HepG2 (cell line): ENCODE data around the gene SNX22. TPM values are rescaled to one million over a fixed set of nuclear protein-coding genes. Genes with fewer than 3 reads are reported as not detected.

Source experiments
- ATAC-seq: fragments of 200-7000 bp; cut with Tn5 transposase; 3 replicates; pipeline ENCODE4 v1.9.1; 2020; ENCODE audit warnings: mild to moderate bottlenecking, moderate library complexity
- BruUV-seq: library from RNA; stranded (reverse); fragments of 400-500 nt; replicated peaks from 2 replicates; lab custom pipeline; 2021; lab: Mats Ljungman, UMichigan
- CTCF ChIA-PET: fragments of 300-600 bp; formaldehyde crosslinking; extraction: SDS; loops from one replicate; lab custom pipeline; 2021; ENCODE audit warnings: low total read pairs, inconsistent platforms, low intra/inter-chr PET ratio; lab: Yijun Ruan, JAX
- POLR2A ChIA-PET: fragments of 350-600 bp; sonication (Branson Sonifier 250); formaldehyde crosslinking; loops from one replicate; lab custom pipeline; 2020; ENCODE audit warnings: antibody characterized with exemption, inconsistent platforms; lab: Yijun Ruan, JAX
- DNase-seq: peaks from one replicate; pipeline ENCODE4 v3.0.0-alpha.2; 2015; ENCODE audit warnings: low spot score
- FAIRE-seq: peaks from 3 replicates; lab custom pipeline; 2011; peaks lifted over from hg19 to GRCh38; lab: Jason Lieb, UNC
- H2AFZ ChIP-seq: one replicate; pipeline ENCODE4 v1.6.1; 2011; ENCODE audit warnings: low read length, inconsistent platforms
- H3K27ac ChIP-seq: fragments of 300-600 bp; 3 replicates; pipeline ENCODE4 v1.8.0; 2011; ENCODE audit warnings: mixed run types, mild to moderate bottlenecking, mixed read lengths, low read length, inconsistent platforms; ENCODE audit not compliant: insufficient read depth; ENCODE audit errors: extremely low read length
- H3K27me3 ChIP-seq, 2 experiments: fragments of 200-600 bp in 1 of 2; 2 replicates in 1 of 2; 3 replicates in 1 of 2; pipeline versions ENCODE4 v1.6.0 to v1.8.0; 2011; ENCODE audit warnings: low read length in 2 of 2, mild to moderate bottlenecking in 2 of 2, moderate library complexity in 2 of 2, inconsistent platforms in 1 of 2; ENCODE audit not compliant: insufficient read depth in 2 of 2, control insufficient read depth in 1 of 2
- H3K36me3 ChIP-seq, 2 experiments: fragments of 200-600 bp in 1 of 2; replicated peaks in 1 of 2; 2 replicates in 1 of 2; 3 replicates in 1 of 2; pipeline versions ENCODE4 v1.5.1 to v1.8.0; 2011; ENCODE audit warnings: low read length in 2 of 2, inconsistent platforms in 1 of 2; ENCODE audit not compliant: insufficient read depth in 2 of 2, control insufficient read depth in 1 of 2
- H3K4me1 ChIP-seq: 2 replicates; pipeline ENCODE4 v1.5.1; 2012; ENCODE audit warnings: low read length, inconsistent platforms; ENCODE audit not compliant: insufficient read depth
- H3K4me2 ChIP-seq: 2 replicates; pipeline ENCODE4 v1.6.0; 2011; ENCODE audit warnings: low read depth, low read length, inconsistent platforms
- H3K4me3 ChIP-seq, 3 experiments: fragments of 200-600 bp in 1 of 3; sonication (generic), shearing (Covaris generic) in 1 of 3; replicated peaks in 1 of 3; 2 replicates each; pipeline ENCODE4 v1.5.1; 2011 to 2016; ENCODE audit warnings: low read length in 3 of 3, inconsistent platforms in 2 of 3, low read depth in 2 of 3, mild to moderate bottlenecking in 2 of 3, control low read depth in 1 of 3, mixed read lengths in 1 of 3; ENCODE audit not compliant: insufficient read depth in 1 of 3
- H3K79me2 ChIP-seq: one replicate; pipeline ENCODE4 v1.6.1; 2011; ENCODE audit warnings: low read length, inconsistent platforms; ENCODE audit not compliant: insufficient read depth
- H3K9ac ChIP-seq: 2 replicates; pipeline ENCODE4 v1.6.0; 2011; ENCODE audit warnings: mild to moderate bottlenecking, low read depth, low read length, inconsistent platforms; ENCODE audit not compliant: insufficient read depth
- H3K9me3 ChIP-seq: 2 replicates; pipeline ENCODE4 v1.5.1; 2012; ENCODE audit warnings: mild to moderate bottlenecking, low read length
- H4K20me1 ChIP-seq: 2 replicates; pipeline ENCODE4 v1.6.0; 2011; ENCODE audit warnings: inconsistent platforms, mild to moderate bottlenecking, low read length, moderate library complexity; ENCODE audit not compliant: insufficient read depth
- GATAD2A ChIP-seq: IDR thresholded peaks from 2 replicates; pipeline ENCODE4 v1.6.1; 2016
- MATR3 ChIP-seq: sonication (generic); formaldehyde crosslinking; IDR thresholded peaks from 2 replicates; pipeline ENCODE4 v1.4.0; 2020; ENCODE audit warnings: missing genetic modification reagents
- MIER3 ChIP-seq: IDR thresholded peaks from 2 replicates; pipeline ENCODE4 v1.6.1; 2016; ENCODE audit warnings: missing compliant biosample characterization, borderline replicate concordance
- NBN ChIP-seq: fragments of 450-650 bp; conservative IDR thresholded peaks from 2 replicates; pipeline ENCODE4 v1.6.1; 2017
- ZBTB21 ChIP-seq: sonication (generic); formaldehyde crosslinking; IDR thresholded peaks from 2 replicates; pipeline ENCODE4 v1.4.0; 2020; ENCODE audit warnings: missing genetic modification reagents
- ZBTB44 ChIP-seq: sonication (generic); formaldehyde crosslinking; IDR thresholded peaks from 2 replicates; pipeline ENCODE4 v1.4.0; 2020; ENCODE audit warnings: missing genetic modification reagents
- ZFP41 ChIP-seq: sonication (generic); formaldehyde crosslinking; IDR thresholded peaks from 2 replicates; pipeline ENCODE4 v1.4.0; 2020; ENCODE audit warnings: mild to moderate bottlenecking, missing genetic modification reagents, borderline replicate concordance
- ZNF124 ChIP-seq: sonication (generic); formaldehyde crosslinking; IDR thresholded peaks from 2 replicates; pipeline ENCODE4 v1.4.0; 2020; ENCODE audit warnings: missing genetic modification reagents
- ZNF367 ChIP-seq: sonication (generic); formaldehyde crosslinking; IDR thresholded peaks from 2 replicates; pipeline ENCODE4 v1.4.0; 2020; ENCODE audit warnings: missing genetic modification reagents, borderline replicate concordance
- ZNF431 ChIP-seq: sonication (generic); formaldehyde crosslinking; IDR thresholded peaks from 2 replicates; pipeline ENCODE4 v1.9.0; 2022; ENCODE audit warnings: missing genetic modification reagents, low read depth, mild to moderate bottlenecking, borderline replicate concordance
- ZSCAN30 ChIP-seq: sonication (generic); formaldehyde crosslinking; IDR thresholded peaks from 2 replicates; pipeline ENCODE4 v1.5.0; 2020; ENCODE audit warnings: mild to moderate bottlenecking, missing genetic modification reagents
- WGBS: methylation state at CpG from one replicate; pipeline ENCODE4 v1.1.6; 2017; ENCODE audit warnings: low lambda C conversion rate; 5-methylcytosine and 5-hydroxymethylcytosine counted together
- in situ Hi-C: cut with HindIII; loops from 2 replicates; pipeline ENCODE4 v1.10.0; 2017; ENCODE audit warnings: low pct_unique_long_range_greater_than_20kb; ENCODE audit not compliant: extremely low pct_ligation_motif_present
- intact Hi-C: fragments of 100-400 bp; cut with micrococcal nuclease; formaldehyde crosslinking; loops from one replicate; pipeline ENCODE4 v1.10.0; 2022; ENCODE audit not compliant: unreplicated experiment
- polyA plus RNA-seq, 8 experiments: library from polyadenylated mRNA; depleted of rRNA in 3 of 8; stranded (reverse) in 7 of 8; unstranded in 1 of 8; fragments of >200 nt; fragmentation: Illumina TruSeq in 4 of 8; extraction: Trizol in 4 of 8; gene quantifications; 2 replicates each; pipeline versions ENCODE4 v1.2.1 to v1.2.3, GENCODE V29; 2011 to 2016; ENCODE audit warnings: low read depth in 4 of 8, missing spikeins in 1 of 8, mixed read lengths in 1 of 8; ENCODE audit not compliant: insufficient read depth in 1 of 8
- total RNA-seq, 5 experiments: library from RNA; depleted of rRNA; stranded (reverse); fragments of >200 nt; fragmentation: Illumina TruSeq; extraction: Trizol; gene quantifications; 2 replicates each; pipeline ENCODE4 v1.2.3, GENCODE V29; 2016; ENCODE audit warnings: low read depth in 1 of 5
- TF ChIP-seq, protein P1 (sequence below): sonication (generic); formaldehyde crosslinking; IDR thresholded peaks from 2 replicates; pipeline ENCODE4 v1.4.0; 2020; ENCODE audit warnings: missing genetic modification reagents, borderline replicate concordance

Gene SNX22
- total and polyA plus RNA-seq, 2 of the 13 experiments (the other 11 are each of a cell fraction or from before 2014, with no cell fraction given): 2.3 to 5.5 TPM

- H3K36me3 ChIP-seq: peaks cover 24 to 86% of the 10 kb centered on the region in 2 experiments
- BruUV-seq: no TSS peak
- no peaks in the 10 kb centered on the region for H3K9me3 ChIP-seq
- no peak overlapping the region for H3K4me2 ChIP-seq
- CTCF ChIA-PET: no interaction called here
- intact Hi-C loops: no loop called here
- FAIRE-seq: no peak
- no peak for DNase-seq
- H3K27ac ChIP-seq: no peak overlapping the region
- no peak overlapping the region for H3K4me3 ChIP-seq
- ATAC-seq: no peak
- POLR2A ChIA-PET: no interaction called here
- H3K4me1 ChIP-seq: no peaks in the 10 kb centered on the region
- WGBS: 97% methylated on average over 3 of the region's 3 CpGs
- H4K20me1 ChIP-seq: no peaks in the 10 kb centered on the region
- no peak for TF ChIP-seq ZNF431 (CRISPR knock-in tag)
- no peak for TF ChIP-seq NBN
- no peak for TF ChIP-seq ZSCAN30 (CRISPR knock-in tag)
- no peak for TF ChIP-seq ZBTB21 (CRISPR knock-in tag)
- TF ChIP-seq GATAD2A: no peak
- no peak for TF ChIP-seq ZNF367 (CRISPR knock-in tag)
- TF ChIP-seq ZBTB44 (CRISPR knock-in tag): no peak
- TF ChIP-seq, protein P1, sequence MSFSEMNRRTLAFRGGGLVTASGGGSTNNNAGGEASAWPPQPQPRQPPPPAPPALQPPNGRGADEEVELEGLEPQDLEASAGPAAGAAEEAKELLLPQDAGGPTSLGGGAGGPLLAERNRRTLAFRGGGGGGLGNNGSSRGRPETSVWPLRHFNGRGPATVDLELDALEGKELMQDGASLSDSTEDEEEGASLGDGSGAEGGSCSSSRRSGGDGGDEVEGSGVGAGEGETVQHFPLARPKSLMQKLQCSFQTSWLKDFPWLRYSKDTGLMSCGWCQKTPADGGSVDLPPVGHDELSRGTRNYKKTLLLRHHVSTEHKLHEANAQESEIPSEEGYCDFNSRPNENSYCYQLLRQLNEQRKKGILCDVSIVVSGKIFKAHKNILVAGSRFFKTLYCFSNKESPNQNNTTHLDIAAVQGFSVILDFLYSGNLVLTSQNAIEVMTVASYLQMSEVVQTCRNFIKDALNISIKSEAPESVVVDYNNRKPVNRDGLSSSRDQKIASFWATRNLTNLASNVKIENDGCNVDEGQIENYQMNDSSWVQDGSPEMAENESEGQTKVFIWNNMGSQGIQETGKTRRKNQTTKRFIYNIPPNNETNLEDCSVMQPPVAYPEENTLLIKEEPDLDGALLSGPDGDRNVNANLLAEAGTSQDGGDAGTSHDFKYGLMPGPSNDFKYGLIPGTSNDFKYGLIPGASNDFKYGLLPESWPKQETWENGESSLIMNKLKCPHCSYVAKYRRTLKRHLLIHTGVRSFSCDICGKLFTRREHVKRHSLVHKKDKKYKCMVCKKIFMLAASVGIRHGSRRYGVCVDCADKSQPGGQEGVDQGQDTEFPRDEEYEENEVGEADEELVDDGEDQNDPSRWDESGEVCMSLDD (CRISPR knock-in tag): no peak
- no peak for TF ChIP-seq MATR3 (CRISPR knock-in tag)
- no peak for TF ChIP-seq ZNF124 (CRISPR knock-in tag)
- no peak for TF ChIP-seq MIER3 (CRISPR knock-in tag)
- TF ChIP-seq ZFP41 (CRISPR knock-in tag): no peak
- H3K79me2 ChIP-seq: peaks cover 3% of the 10 kb centered on the region
- H2AFZ ChIP-seq: no peak overlapping the region
- no peak overlapping the region for H3K9ac ChIP-seq
- in situ Hi-C loops: no loop called here
- H3K27me3 ChIP-seq: no peaks in the 10 kb centered on the region
Observed at GRCh38 chr15:64122936-64123351, 28.6 kb upstream of the SNX22 start.
